MM.1S (cell line): ENCODE results near the gene ERO1B.
"Not testable (repeated sequence)": the region's sequence is repeated elsewhere in the genome, so short reads cannot be mapped to it uniquely, and the experiment has no call there.

ENCODE experiments used
- DNase-seq: peaks from one replicate; pipeline ENCODE4 v3.0.0-alpha.2; 2015
- H2AFZ ChIP-seq: fragments of 300-600 bp; sonication (generic); 2 replicates; pipeline ENCODE4 v1.6.0; 2016; ENCODE audit warnings: antibody characterized with exemption, low read length
- H3F3A ChIP-seq: fragments of 300-600 bp; sonication (generic); 2 replicates; pipeline ENCODE4 v1.6.1; 2016; ENCODE audit warnings: mild to moderate bottlenecking, antibody characterized with exemption, low read length, moderate library complexity, mixed read lengths; ENCODE audit not compliant: insufficient read depth
- H3K27ac ChIP-seq: fragments of 300-600 bp; sonication (generic); 2 replicates; pipeline ENCODE4 v1.5.1; 2016; ENCODE audit warnings: mild to moderate bottlenecking, low read length
- H3K27me3 ChIP-seq: fragments of 300-600 bp; sonication (generic); replicated peaks from 2 replicates; pipeline ENCODE4 v1.6.0; 2016; ENCODE audit warnings: low read length; ENCODE audit not compliant: insufficient read depth
- H3K36me3 ChIP-seq: fragments of 300-600 bp; sonication (generic); replicated peaks from 2 replicates; pipeline ENCODE4 v1.6.1; 2016; ENCODE audit warnings: mild to moderate bottlenecking, low read length, mixed read lengths; ENCODE audit not compliant: insufficient read depth
- H3K4me1 ChIP-seq: fragments of 300-600 bp; sonication (generic); 2 replicates; pipeline ENCODE4 v1.6.1; 2016; ENCODE audit warnings: low read length, mixed read lengths
- H3K4me2 ChIP-seq: fragments of 300-600 bp; sonication (generic); 2 replicates; pipeline ENCODE4 v1.6.0; 2016; ENCODE audit warnings: low read depth, low read length
- H3K4me3 ChIP-seq: fragments of 300-600 bp; sonication (generic); 2 replicates; pipeline ENCODE4 v1.5.1; 2016; ENCODE audit warnings: low read length, mixed read lengths
- H3K79me2 ChIP-seq: fragments of 300-600 bp; sonication (generic); 2 replicates; pipeline ENCODE4 v1.6.1; 2016; ENCODE audit warnings: mixed run types, low read length, mixed read lengths
- H3K9ac ChIP-seq: fragments of 300-600 bp; sonication (generic); 2 replicates; pipeline ENCODE4 v1.6.1; 2016; ENCODE audit warnings: low read length, mixed read lengths
- H3K9me2 ChIP-seq: fragments of 300-600 bp; sonication (generic); replicated peaks from 2 replicates; pipeline ENCODE4 v1.6.1; 2016; ENCODE audit warnings: mild to moderate bottlenecking, low read length, mixed read lengths; ENCODE audit not compliant: insufficient read depth
- H3K9me3 ChIP-seq: fragments of 300-600 bp; sonication (generic); replicated peaks from 2 replicates; pipeline ENCODE4 v1.6.1; 2016; ENCODE audit warnings: mild to moderate bottlenecking, low read length, mixed read lengths; ENCODE audit not compliant: insufficient read depth
- H4K20me1 ChIP-seq: fragments of 300-600 bp; sonication (generic); 2 replicates; pipeline ENCODE4 v1.6.1; 2016; ENCODE audit warnings: mild to moderate bottlenecking, low read length, moderate library complexity, mixed read lengths; ENCODE audit not compliant: insufficient read depth
- CTCF ChIP-seq: fragments of 300-600 bp; sonication (generic); IDR thresholded peaks from 2 replicates; pipeline ENCODE4 v1.5.1; 2016; ENCODE audit warnings: antibody characterized with exemption, low read length, mixed read lengths
- EZH2 ChIP-seq: fragments of 300-600 bp; sonication (generic); optimal IDR thresholded peaks from 2 replicates; pipeline ENCODE3; 2017; ENCODE audit warnings: low read depth, mild to moderate bottlenecking, antibody characterized with exemption, low read length, mixed read lengths
- EZH2phosphoT487 ChIP-seq: fragments of 300-600 bp; sonication (generic); IDR thresholded peaks from 2 replicates; pipeline ENCODE4 v1.6.1; 2018; ENCODE audit warnings: antibody characterized with exemption, low read length

ERO1B gene

GRCh38 chr1:236193184-236193583 lies 88.6 kb downstream of the ERO1B start:
- H3K9ac ChIP-seq: no peak overlapping the region
- H3K79me2 ChIP-seq: no peaks in the 10 kb centered on the region
- H3F3A ChIP-seq: no peaks in the 10 kb centered on the region
- H3K27me3 ChIP-seq: no peaks in the 10 kb centered on the region
- no peaks in the 10 kb centered on the region for H3K9me3 ChIP-seq
- H3K9me2 ChIP-seq: no peaks in the 10 kb centered on the region
- H3K27ac ChIP-seq: no peak overlapping the region
- no peak overlapping the region for H3K4me3 ChIP-seq
- H3K4me1 ChIP-seq: no peaks in the 10 kb centered on the region
- no peak overlapping the region for H3K4me2 ChIP-seq
- no peak overlapping the region for H2AFZ ChIP-seq
- H4K20me1 ChIP-seq: no peaks in the 10 kb centered on the region
- no peaks in the 10 kb centered on the region for H3K36me3 ChIP-seq
- TF ChIP-seq EZH2 (no peak), EZH2phosphoT487 (no peak), CTCF (no peak)
- no peak for DNase-seq

- not testable (repeated sequence) for H3K4me1 ChIP-seq, H3K36me3 ChIP-seq, DNase-seq, H3K27me3 ChIP-seq, H3K9me3 ChIP-seq, H4K20me1 ChIP-seq, H3K79me2 ChIP-seq, H2AFZ ChIP-seq, H3F3A ChIP-seq, H3K9ac ChIP-seq, H3K27ac ChIP-seq, H3K4me2 ChIP-seq, H3K4me3 ChIP-seq, H3K9me2 ChIP-seq
Measured at GRCh38 chr1:236188084-236188483, 93.7 kb downstream of the ERO1B start.

GRCh38 chr1:236186471-236186870 lies 95.3 kb downstream of the ERO1B start:
- not testable (repeated sequence) for H3K27me3 ChIP-seq, H3K4me1 ChIP-seq, H3K27ac ChIP-seq, H2AFZ ChIP-seq, H3K4me3 ChIP-seq, H3K9me2 ChIP-seq, H3F3A ChIP-seq, H3K79me2 ChIP-seq, H3K36me3 ChIP-seq, DNase-seq, H3K9me3 ChIP-seq, H4K20me1 ChIP-seq, H3K4me2 ChIP-seq, H3K9ac ChIP-seq

- Histone ChIP-seq H3K27me3 (no peaks in the 10 kb centered on the region), H3K36me3 (no peaks in the 10 kb centered on the region), H3K9me3 (no peaks in the 10 kb centered on the region), H3K79me2 (no peaks in the 10 kb centered on the region), H3K9me2 (no peaks in the 10 kb centered on the region), H3K27ac (no peak overlapping the region), H3K9ac (no peak overlapping the region), H3K4me3 (no peak overlapping the region), H3K4me2 (no peak overlapping the region), H3F3A (no peaks in the 10 kb centered on the region), H2AFZ (no peak overlapping the region), H4K20me1 (no peaks in the 10 kb centered on the region), H3K4me1 (no peaks in the 10 kb centered on the region)
- DNase-seq: no peak
- no peak for TF ChIP-seq EZH2phosphoT487
Measured at GRCh38 chr1:236185687-236186086, 96.1 kb downstream of the ERO1B start.

GRCh38 chr1:236181059-236181458 lies 100.7 kb downstream of the ERO1B start:
- Histone ChIP-seq H3K9ac (no peak overlapping the region), H2AFZ (no peak overlapping the region), H4K20me1 (no peaks in the 10 kb centered on the region), H3K27ac (no peak overlapping the region), H3K4me3 (no peak overlapping the region), H3K79me2 (no peaks in the 10 kb centered on the region), H3K9me2 (no peaks in the 10 kb centered on the region), H3K9me3 (no peaks in the 10 kb centered on the region), H3K36me3 (no peaks in the 10 kb centered on the region), H3K4me2 (no peak overlapping the region), H3F3A (no peaks in the 10 kb centered on the region), H3K4me1 (no peaks in the 10 kb centered on the region), H3K27me3 (0 out of 2 replicates have a peak, but pooled peaks cover 5% of the 10 kb centered on the region)
- no peak for DNase-seq
- no peak for TF ChIP-seq CTCF
- TF ChIP-seq EZH2: no peak
- no peak for TF ChIP-seq EZH2phosphoT487
